ENCODE measurements around the gene LYSMD3.

The LYSMD3 gene

GRCh38 chr5:90479611-90480385 lies 49.6 kb downstream of the LYSMD3 start:
- Mint-ChIP-seq H3K27ac (no peak overlapping the region), H3K4me3 (no peak overlapping the region), H3K9me3 (no peaks in the 10 kb centered on the region), H3K4me1 (peaks cover 20% of the 10 kb centered on the region), H3K27me3 (no peaks in the 10 kb centered on the region), H3K36me3 (ENCODE audit: low read depth) (peaks cover 21% of the 10 kb centered on the region)
- no peak for DNase-seq
- ATAC-seq = no peak

DNA sequence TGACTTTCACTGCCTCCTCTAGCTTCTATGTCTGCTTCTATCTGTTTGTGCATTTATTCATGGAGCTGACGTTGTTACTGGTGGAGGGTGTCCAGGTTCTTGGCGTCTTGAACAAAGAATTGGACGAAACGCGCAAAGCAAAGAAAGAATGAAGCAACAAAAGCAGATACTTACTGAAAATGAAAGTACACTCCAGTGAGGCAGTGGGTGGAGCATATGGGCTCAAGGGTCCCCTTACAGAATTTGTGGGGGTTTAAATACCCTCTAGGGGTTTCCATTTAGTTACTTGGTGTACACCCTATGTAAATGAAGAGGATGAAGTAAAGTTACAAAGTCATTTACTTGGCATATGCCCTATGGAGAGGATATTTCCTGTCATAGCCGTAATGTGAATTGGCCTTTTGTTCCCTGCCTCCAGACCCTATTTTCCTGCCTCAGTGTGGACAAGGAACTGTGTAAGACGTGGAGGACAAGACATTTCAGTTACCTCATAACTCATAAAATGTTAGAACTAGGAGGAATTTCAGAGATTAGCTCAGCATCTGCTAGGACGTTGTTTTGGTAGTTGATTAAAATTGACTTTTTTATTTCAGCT lies 51.7 kb downstream of the LYSMD3 start:
- no peaks in the 10 kb centered on the region for H3K9me3 Mint-ChIP-seq
- ATAC-seq = no peak
- peaks cover 21% of the 10 kb centered on the region for H3K36me3 Mint-ChIP-seq (ENCODE audit: low read depth)
- no peaks in the 10 kb centered on the region for H3K27me3 Mint-ChIP-seq
- peaks cover 29% of the 10 kb centered on the region for H3K4me1 Mint-ChIP-seq
- H3K27ac Mint-ChIP-seq = no peak overlapping the region
- no peak overlapping the region for H3K4me3 Mint-ChIP-seq
- no peak for DNase-seq

DNA sequence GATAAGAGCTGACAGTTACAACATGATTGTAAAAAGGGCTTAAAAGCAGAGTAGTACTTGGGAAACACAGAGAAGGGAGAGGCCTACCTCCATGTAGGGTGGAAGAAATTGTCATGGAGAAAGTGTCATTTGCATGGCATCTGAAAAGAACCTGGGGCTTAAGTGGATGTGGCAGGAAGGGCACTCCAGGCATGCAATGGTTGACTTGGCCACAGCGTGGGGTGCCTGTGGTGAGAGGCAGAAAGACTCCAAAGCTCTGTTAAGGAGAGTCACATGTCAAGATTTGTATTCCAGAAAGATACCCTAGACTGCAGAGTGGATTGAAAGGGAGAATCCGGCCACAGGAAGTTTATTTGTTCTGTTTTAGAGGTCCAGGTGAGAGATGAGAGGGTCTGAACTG lies 52.3 kb downstream of the LYSMD3 start:
- peaks cover 33% of the 10 kb centered on the region for H3K4me1 Mint-ChIP-seq
- peaks cover 18% of the 10 kb centered on the region for H3K36me3 Mint-ChIP-seq (ENCODE audit: low read depth)
- no peak overlapping the region for H3K4me3 Mint-ChIP-seq
- H3K27me3 Mint-ChIP-seq = no peaks in the 10 kb centered on the region
- DNase-seq (no peak), ATAC-seq (no peak)
- H3K9me3 Mint-ChIP-seq = no peaks in the 10 kb centered on the region
- H3K27ac Mint-ChIP-seq = no peak overlapping the region

GRCh38 chr5:90476391-90476790 lies 53.0 kb downstream of the LYSMD3 start:
- Mint-ChIP-seq H3K4me1 (peaks cover 35% of the 10 kb centered on the region), H3K27ac (no peak overlapping the region), H3K9me3 (no peaks in the 10 kb centered on the region), H3K36me3 (ENCODE audit: low read depth) (peaks cover 17% of the 10 kb centered on the region), H3K27me3 (no peaks in the 10 kb centered on the region), H3K4me3 (peak overlapping the region; percentile 89)
- DNase-seq (no peak), ATAC-seq (no peak)

DNA sequence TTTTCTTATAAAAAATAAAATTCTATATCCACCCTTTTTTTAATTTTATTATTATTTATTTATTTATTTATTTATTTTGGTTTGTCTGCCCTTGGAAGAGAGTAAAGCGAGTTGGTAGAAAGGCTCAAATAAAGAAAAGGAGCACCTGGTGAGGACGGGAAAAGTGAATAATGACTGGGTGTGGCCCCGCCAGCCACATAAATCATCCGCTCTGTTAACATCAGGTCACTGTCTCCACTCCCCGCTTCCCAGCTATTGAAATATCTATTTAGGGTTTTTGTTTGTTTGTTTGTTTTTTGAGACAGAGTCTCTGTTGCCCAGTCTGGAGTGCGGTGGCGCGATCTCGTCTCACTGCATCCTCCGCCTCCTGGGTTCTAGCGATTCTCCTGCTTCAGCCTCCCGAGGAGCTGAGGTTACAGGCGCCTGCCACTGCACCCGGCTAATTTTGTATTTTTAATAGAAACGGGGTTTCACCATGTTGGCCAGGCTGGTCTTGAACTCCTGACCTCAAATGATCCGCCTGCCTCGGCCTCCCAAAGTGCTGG lies 53.9 kb downstream of the LYSMD3 start:
- Mint-ChIP-seq H3K9me3 (peaks cover 5% of the 10 kb centered on the region), H3K27ac (peak overlapping the region; percentile 87), H3K36me3 (ENCODE audit: low read depth) (peaks cover 23% of the 10 kb centered on the region), H3K4me1 (peaks cover 36% of the 10 kb centered on the region), H3K27me3 (no peaks in the 10 kb centered on the region), H3K4me3 (peak overlapping the region; percentile 89)
- DNase-seq = no peak
- ATAC-seq = no peak

GRCh38 chr5:90474235-90475107 lies 54.9 kb downstream of the LYSMD3 start, which contains the start of the genes MBLAC2 and POLR3G:
MBLAC2 (minus strand) TSS chr5:90474771; CDS start chr5:90474292, 479 bp downstream.
POLR3G (plus strand) TSS chr5:90474864; CDS start chr5:90485568, 10,704 bp downstream.
- Mint-ChIP-seq H3K27me3 (no peaks in the 10 kb centered on the region), H3K36me3 (ENCODE audit: low read depth) (peaks cover 32% of the 10 kb centered on the region), H3K9me3 (peaks cover 11% of the 10 kb centered on the region), H3K27ac (peak within 1 kb of the TSS; percentile 87), H3K4me3 (peak within 1 kb of the TSS; percentile 89), H3K4me1 (peaks cover 38% of the 10 kb centered on the region)
- ATAC-seq (peak; percentile 91), DNase-seq (peak; percentile 93)

- Mint-ChIP-seq H3K27ac (peak overlapping the region; percentile 87), H3K9me3 (peaks cover 16% of the 10 kb centered on the region), H3K4me1 (peaks cover 38% of the 10 kb centered on the region), H3K36me3 (ENCODE audit: low read depth) (peaks cover 40% of the 10 kb centered on the region), H3K27me3 (no peaks in the 10 kb centered on the region), H3K4me3 (peak overlapping the region; percentile 89)
- DNase-seq (peak; percentile 27), ATAC-seq (peak; percentile 2)
These were observed 55.8 kb downstream of the LYSMD3 start for GRCh38 chr5:90473396-90474234.

DNA sequence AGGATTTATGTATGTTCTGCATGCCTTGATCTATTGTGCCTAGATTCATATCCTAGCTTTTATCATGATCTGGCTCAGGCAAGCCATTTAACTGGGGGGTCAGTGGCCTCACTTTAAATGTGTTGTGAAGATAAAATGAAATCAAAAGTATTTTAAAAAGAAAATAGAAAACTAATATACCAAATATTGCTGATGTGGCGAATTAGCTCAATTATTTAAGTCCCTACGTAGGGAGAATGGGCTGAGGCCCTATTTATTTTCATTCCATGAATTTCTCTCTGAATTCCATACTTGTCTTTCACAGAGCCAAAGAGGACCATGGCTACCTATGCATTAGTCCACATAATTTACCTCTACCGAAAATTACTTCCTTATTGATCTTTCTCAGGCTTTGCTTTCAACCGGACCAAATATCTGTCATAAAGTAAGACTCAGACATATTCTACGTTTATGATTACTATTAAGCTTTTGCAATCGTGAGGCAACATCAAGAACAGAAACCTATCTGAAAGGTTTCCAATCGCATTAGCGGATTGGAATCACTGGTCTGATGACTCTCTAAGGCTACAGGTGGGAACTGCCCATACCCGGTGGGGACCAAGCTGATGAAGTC lies 56.5 kb downstream of the LYSMD3 start:
- Mint-ChIP-seq H3K4me3 (peak overlapping the region; percentile 89), H3K9me3 (peaks cover 23% of the 10 kb centered on the region), H3K4me1 (peaks cover 38% of the 10 kb centered on the region), H3K27me3 (no peaks in the 10 kb centered on the region), H3K36me3 (ENCODE audit: low read depth) (peaks cover 42% of the 10 kb centered on the region), H3K27ac (peak overlapping the region; percentile 87)
- DNase-seq (no peak), ATAC-seq (no peak)
